ENCODE measurements around the gene HEATR5A.

DNA sequence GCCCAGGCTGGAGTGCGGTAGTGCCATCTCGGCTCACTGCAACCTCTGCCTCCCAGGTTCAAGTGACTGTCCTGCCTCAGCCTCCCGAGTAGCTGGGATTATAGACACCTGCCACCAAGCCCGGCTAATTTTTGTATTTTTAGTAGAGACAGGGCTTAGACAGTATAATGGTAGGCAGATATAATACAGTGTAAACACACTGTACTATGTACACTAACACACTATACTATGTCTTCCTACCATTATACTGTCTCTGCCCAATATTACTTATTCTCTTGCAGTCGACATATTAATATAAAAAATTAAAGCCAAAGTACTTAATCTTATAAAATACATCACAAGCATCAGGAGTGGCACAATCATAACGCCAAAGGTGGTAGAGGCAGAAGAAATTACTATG is 21.9 kb upstream of the HEATR5A start:
- no peak for TF ChIP-seq CTCF (IDR thresholded peaks at IDR 0.05)
- TF ChIP-seq POLR2AphosphoS5 (IDR thresholded peaks at IDR 0.05), result no peak

All from transverse colon (tissue), 4 donors.